Omental fat pad (tissue), 4 donors: Measurements from ENCODE around the gene TAS1R1. TPM values are rescaled to one million over a fixed set of nuclear protein-coding genes. Genes with fewer than 3 reads are reported as not detected.

Source experiments
- ATAC-seq: fragments of 150-250 bp; one replicate; pipeline ENCODE4 v1.9.1; 2016; ENCODE audit warnings: mild to moderate bottlenecking, moderate library complexity; ENCODE audit not compliant: low FRiP score
- DNase-seq: peaks from one replicate; pipeline ENCODE4 v3.0.0-alpha.2; 2019; ENCODE audit warnings: low spot score
- CTCF ChIP-seq, 3 donors: fragments of 450-650 bp; IDR thresholded peaks; one replicate each; pipeline ENCODE4 v1.5.1; 2016 to 2017; ENCODE audit warnings: antibody characterized with exemption in 3 of 3, mild to moderate bottlenecking in 3 of 3, moderate library complexity in 2 of 3
- total RNA-seq, 4 donors: library from RNA; depleted of rRNA; stranded (reverse); fragments of >200 nt; gene quantifications; one replicate each; pipeline ENCODE4 v1.1.0, GENCODE V29; 2016

The TAS1R1 gene
- total RNA-seq, 4 donors from 2014 or later = 0.19 TPM; not detected in 3

- ATAC-seq (peak; percentile 50), DNase-seq (peak; percentile 63)
- TF ChIP-seq CTCF (IDR thresholded peaks at IDR 0.05) = no peak
Measured at GRCh38 chr1:6601049-6601922, 46.2 kb downstream of the TAS1R1 start.

GRCh38 chr1:6601923-6602668 lies 47.0 kb downstream of the TAS1R1 start:
- DNase-seq (no peak), ATAC-seq (peak; percentile 2)
- no peak for TF ChIP-seq CTCF (IDR thresholded peaks at IDR 0.05)

GRCh38 chr1:6602669-6603237 lies 47.6 kb downstream of the TAS1R1 start, which contains the start of gene KLHL21:
KLHL21 (minus strand) TSS chr1:6602869; CDS start chr1:6602817, 52 bp downstream.
- TF ChIP-seq CTCF (IDR thresholded peaks at IDR 0.05) = no peak
- DNase-seq (peak; percentile 42), ATAC-seq (peak; percentile 78)

- ATAC-seq (peak; percentile 34), DNase-seq (no peak)
- TF ChIP-seq CTCF (IDR thresholded peaks at IDR 0.05) = no peak
Measured at GRCh38 chr1:6603238-6603914, 48.3 kb downstream of the TAS1R1 start.

- no peak for TF ChIP-seq CTCF (IDR thresholded peaks at IDR 0.05)
- no peak for ATAC-seq
- peak; percentile 46 for DNase-seq
Measured at GRCh38 chr1:6603915-6604558, 48.9 kb downstream of the TAS1R1 start.
